Measurements from ENCODE around the gene PAPPA2.

PAPPA2 gene

GRCh38 chr1:176826265-176826664 is 363.3 kb downstream of the PAPPA2 start:
- no peak for DNase-seq

- DNase-seq: no peak
Measured at GRCh38 chr1:176829261-176829660, 366.3 kb downstream of the PAPPA2 start.

GRCh38 chr1:176831150-176831549 is 368.2 kb downstream of the PAPPA2 start:
- no peak for DNase-seq

GRCh38 chr1:176837708-176838107 is 374.7 kb downstream of the PAPPA2 start:
- no peak for DNase-seq

DNA sequence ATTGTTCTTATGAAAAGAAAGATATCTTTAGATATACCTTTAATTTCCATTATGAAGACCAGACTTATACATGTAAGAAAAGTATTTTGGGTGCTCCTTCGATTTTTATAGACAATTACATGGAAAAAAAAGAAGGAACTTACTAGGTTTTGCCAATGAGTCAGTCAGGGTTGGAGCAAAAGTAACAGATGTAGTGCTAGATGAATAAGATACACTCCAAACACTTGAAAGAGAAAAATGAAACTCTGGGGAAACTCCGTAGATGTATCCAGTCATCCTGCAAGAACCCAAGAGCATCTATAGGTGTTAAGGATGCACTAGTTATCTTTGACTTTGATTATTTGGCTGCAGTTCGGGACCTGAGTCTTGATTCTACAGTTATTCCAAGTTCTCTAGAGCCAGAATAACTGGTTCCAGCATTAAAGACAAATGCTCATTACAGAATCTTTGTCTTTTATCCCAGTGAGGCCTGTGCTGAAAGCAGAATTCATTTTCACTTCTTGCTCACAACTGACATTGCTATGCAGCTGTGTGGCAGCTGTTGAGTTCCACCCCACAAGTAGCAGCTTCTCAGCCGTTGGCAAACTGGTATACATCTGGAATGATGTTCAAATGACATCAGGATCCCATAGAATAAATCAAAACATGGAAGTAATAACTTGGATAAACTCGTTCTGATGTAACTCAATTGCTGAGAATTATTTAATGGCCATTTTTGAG is 375.5 kb downstream of the PAPPA2 start:
- no peak for DNase-seq

GRCh38 chr1:176839216-176839615 is 376.2 kb downstream of the PAPPA2 start:
- DNase-seq: no peak

- DNase-seq: no peak
Measured at GRCh38 chr1:176841238-176841637, 378.3 kb downstream of the PAPPA2 start.

DNA sequence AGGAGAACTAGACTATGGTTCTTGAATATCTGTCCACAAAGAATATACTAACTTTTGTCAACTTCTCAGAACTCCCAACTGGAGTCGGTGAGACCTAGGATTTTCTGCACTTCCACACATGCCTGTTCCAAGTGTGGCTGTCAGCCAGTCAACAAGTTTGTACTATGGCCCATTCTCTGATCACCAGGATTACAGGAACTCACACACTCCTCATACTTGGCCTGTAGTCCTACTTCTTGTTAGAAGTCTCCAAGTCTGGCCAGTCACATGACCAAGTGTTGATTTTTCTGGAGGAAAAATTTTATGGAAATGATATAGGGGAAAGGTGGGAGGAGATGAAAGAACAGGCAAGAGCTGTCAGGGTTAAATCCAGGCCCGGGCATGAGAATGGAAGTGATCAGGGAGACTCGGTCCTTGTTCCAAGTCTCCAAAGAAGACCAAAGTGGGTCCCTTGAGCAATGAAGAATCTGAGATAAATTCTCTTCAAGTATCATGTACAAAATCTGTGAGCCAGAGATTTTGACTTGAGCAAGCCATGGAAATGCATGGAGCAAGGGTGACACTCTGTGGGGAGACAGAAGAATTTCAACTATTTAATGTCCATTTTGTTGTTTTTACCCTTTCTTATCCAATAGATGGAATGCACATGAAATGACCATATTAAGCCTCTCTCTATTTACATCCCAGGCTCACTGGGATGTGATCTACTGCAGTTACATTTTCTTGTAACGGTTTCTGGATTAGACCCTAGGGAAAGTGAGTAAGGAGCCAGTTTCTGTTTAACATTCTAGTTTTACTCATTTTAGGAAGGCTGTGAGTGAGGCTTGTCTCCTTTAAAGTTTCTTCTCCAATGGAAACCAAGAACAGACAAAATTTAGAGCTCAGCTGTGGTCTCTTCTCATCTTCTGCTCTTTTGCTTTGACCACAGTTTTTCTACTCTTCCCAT is 380.6 kb downstream of the PAPPA2 start:
- no peak for DNase-seq

DNA sequence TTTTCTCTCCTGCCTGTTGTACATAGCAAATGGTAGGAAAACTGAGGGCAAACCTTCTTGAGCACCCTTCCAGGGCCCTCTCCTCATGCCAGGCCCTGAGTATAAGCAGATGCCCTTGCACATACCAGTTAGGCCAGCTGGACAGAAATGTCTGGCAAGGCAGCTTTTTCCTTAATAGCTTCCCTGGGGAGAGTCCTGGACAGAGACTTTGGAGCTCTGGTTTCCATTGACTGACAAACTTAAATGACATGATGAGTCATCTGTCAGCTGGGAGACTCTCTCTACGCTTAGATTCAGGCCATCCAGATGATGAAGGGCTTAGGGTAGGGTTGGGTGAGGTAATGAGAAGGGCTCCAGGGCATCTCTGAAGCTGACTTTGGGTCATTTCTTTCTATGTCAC is 384.1 kb downstream of the PAPPA2 start:
- no peak for DNase-seq

GRCh38 chr1:176849281-176849680 is 386.3 kb downstream of the PAPPA2 start:
- DNase-seq: no peak

DNA sequence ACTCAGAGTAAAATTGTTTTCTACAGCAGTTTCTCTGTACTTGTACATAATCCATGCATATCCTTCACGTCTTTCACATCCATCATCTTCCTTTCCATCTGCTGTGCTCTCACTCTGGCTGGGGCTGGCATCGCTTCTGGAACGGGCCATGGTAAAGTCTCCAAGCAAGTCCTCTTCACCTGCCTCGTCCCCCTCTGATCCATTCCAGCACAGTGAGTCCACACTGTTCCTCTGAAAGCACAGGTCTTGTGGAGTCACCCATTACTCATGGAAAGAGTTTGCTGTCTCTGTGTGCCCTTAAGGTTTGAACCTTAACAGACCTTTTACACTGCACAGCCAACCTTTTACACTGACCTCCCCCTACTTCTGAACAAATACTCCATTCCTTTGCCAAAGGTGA is 387.9 kb downstream of the PAPPA2 start:
- no peak for DNase-seq

DNA sequence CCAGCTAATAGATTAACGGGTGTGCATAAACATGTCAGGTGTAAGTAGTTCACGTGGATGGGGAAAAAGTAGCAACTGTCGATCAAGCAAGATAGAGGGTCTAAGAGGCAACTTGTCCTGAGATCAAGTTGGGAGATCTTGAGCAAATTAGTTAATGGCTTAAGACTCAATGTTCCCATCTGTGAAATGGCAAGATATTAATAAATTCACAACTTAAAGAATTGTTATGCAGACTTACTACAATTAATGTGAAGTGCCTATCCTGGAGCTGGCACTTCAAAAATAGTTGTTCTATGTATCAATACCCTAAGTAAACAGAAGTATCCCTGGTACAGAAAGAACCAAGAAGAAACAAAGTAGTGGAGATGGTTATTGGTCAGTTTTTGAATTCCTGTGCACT is 389.1 kb downstream of the PAPPA2 start:
- DNase-seq: no peak

GRCh38 chr1:176853503-176853902 is 390.5 kb downstream of the PAPPA2 start:
- no peak for DNase-seq

DNA sequence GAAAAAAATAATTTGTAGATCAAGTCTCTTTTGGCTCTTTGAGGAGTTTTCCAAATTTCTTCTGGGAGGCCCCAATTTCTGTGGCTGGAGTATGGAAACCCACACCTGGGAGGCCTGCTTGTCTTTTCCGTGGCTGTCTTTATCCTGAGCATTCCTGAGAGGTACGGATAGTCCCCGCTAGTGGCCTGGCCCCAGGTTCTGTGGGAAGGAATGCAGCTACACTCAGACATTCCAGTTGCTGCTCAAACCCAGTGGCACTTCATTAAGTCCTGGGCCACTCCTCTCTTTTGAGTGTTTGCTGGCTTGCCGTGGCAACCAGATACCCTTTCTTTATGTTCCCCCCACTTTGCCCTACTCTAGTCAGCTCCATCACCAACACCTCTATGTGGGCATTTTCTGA is 391.1 kb downstream of the PAPPA2 start:
- DNase-seq: no peak

- DNase-seq: no peak
Measured at GRCh38 chr1:176854758-176855745, 392.1 kb downstream of the PAPPA2 start.

GRCh38 chr1:176857632-176858031 is 394.7 kb downstream of the PAPPA2 start:
- DNase-seq: no peak

DNA sequence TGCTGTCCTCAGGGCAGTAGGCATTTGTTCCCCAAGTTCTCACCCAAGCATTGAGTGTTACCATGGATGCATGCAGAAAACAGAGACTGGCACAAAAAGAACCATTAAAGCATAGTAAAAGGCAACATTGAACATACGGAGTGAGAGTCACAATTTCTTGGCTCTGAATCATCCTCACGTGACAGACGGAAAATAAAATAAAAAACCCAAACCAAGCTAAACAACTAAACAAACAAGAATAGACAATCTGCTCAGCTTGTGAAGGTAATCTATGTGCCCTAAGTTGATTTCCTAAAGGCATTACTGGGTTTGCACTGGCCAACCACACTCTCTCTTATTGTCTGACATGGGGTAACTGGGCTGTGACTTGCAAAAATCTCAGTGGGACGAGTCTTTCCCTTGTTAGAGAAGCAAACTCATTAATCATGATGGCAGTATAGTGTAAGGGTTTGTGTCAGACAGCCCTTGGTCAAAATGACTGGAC is 395.5 kb downstream of the PAPPA2 start:
- DNase-seq: no peak

DNA sequence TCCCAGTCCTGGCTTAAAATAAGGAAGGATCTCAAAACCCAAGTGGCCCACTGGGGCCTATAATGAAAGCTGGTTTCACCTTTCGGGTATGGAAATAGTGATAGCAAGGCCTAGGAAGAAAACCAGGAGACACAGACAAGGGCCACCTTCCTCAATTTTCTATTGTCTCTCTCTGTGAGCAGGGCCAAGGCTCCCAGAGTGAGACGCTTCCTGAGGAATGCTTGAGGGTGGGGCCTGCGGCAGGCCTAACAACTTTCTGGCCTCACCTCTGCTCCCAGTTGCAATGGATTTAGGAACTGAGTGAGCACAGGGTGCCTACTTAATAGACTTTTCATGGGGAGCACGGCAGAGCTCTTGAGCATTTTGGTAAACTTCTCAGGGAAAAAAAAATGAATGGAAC is 400.6 kb downstream of the PAPPA2 start:
- no peak for DNase-seq

- no peak for DNase-seq
Measured at GRCh38 chr1:176864211-176864610, 401.2 kb downstream of the PAPPA2 start.

- DNase-seq: no peak
Measured at GRCh38 chr1:176866011-176866714, 403.2 kb downstream of the PAPPA2 start.

- DNase-seq: no peak
Measured at GRCh38 chr1:176869577-176869976, 406.6 kb downstream of the PAPPA2 start.

DNA sequence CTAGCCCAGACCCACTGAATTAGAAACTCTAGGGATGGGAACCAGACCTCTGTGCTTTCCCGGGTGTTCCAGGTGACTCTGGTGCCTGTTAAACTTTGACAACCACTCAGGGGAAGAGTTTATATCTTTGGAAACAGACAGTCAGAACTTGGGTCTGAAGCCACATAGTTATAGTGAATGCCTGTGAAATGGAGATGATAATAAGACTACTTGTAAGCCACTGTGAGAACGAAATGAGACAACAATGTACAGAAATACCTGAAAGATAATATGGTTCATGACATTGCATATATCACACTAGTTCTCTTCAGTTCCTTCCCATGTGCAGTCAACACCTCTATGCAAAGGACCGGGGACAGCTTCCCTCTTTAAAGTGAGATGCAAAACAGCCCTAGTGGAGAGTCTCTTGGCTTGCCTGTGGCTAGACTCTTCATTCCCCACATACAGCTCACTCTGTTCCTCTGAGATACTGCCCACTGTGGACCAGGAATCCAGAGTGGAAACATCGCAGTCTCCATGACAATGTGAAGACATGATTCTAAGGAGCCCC is 414.1 kb downstream of the PAPPA2 start:
- no peak for DNase-seq

Data from stimulated activated CD4-positive, alpha-beta T cell treated with anti-CD3 and anti-CD28 coated beads, Interleukin-4, amount 100 ng/mL, for 1 hour (primary cell).